T-helper 22 cell (primary cell): Measurements from ENCODE around the gene LPCAT1.
"Not testable (repeated sequence)": the region's sequence is repeated elsewhere in the genome, so short reads cannot be mapped to it uniquely, and the experiment has no call there.

Source experiments
- DNase-seq: peaks from one replicate; pipeline ENCODE4 v3.0.0-alpha.2; 2020; ENCODE audit warnings: low read depth

The LPCAT1 gene

GRCh38 chr5:1523793-1524480 is at the start of gene LPCAT1:
TSS of gene LPCAT1 (minus strand) at chr5:1523960. CDS start at chr5:1523844, 116 bp downstream.
- DNase-seq: peak; percentile 43

DNA sequence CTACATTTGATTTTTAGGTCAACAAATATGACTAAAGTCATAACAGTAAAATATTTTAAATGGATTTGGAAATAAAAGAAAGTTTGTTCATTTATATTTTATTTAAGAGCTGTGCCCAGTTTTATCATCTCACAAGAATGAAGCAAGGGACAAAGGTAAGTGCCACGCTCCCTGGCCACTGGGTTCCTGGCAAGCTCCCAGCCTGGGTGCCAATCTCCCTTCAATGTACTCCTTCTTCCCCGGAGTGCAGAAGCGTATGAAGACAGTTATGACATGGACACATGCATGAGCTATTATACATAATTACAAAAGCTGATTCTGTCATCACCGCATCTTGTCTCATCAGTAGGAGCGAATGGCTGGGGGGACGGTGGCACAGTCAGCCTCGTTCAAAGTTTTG is 48.1 kb upstream of the LPCAT1 start:
- not testable (repeated sequence) for DNase-seq

GRCh38 chr5:1570975-1571374 is 47.2 kb upstream of the LPCAT1 start:
- no peak for DNase-seq

DNA sequence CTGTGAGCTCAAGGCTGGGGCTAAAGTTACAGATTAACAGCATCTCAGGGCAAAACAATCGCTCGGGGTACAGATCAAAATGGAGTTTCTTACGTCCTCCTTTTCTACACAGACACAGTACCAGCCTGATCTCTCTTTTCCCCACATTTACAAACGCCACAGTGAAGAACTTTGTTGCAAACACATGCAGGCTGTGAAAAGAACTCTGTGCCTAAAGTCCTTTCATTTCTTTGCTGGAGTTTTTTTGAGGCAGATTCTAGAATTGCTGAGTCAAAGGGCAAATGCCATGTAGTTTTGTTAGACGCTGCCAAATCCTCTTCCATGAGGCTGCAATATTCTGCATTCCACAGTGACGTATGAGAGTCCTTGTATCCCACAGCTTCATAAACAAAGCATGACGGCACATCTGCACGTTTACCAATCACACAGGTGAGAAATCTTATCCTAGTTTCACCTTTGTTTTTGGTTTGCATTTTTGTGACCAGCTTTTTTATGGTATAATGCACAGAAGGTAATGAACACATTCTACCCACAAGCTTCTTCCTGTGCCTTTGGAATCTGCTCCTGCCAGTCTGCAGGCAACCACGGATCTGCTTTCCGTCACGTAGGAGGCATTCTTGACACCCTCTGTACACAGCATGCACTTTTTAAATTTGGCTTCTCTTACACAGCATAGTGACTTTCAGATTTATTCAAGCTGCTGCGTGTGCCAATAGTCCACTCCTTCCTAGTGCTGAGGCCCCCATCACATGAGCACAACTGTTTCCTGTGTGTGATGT is 44.6 kb upstream of the LPCAT1 start:
- DNase-seq: no peak

GRCh38 chr5:1567527-1568200 is 43.9 kb upstream of the LPCAT1 start:
- not testable (repeated sequence) for DNase-seq

DNA sequence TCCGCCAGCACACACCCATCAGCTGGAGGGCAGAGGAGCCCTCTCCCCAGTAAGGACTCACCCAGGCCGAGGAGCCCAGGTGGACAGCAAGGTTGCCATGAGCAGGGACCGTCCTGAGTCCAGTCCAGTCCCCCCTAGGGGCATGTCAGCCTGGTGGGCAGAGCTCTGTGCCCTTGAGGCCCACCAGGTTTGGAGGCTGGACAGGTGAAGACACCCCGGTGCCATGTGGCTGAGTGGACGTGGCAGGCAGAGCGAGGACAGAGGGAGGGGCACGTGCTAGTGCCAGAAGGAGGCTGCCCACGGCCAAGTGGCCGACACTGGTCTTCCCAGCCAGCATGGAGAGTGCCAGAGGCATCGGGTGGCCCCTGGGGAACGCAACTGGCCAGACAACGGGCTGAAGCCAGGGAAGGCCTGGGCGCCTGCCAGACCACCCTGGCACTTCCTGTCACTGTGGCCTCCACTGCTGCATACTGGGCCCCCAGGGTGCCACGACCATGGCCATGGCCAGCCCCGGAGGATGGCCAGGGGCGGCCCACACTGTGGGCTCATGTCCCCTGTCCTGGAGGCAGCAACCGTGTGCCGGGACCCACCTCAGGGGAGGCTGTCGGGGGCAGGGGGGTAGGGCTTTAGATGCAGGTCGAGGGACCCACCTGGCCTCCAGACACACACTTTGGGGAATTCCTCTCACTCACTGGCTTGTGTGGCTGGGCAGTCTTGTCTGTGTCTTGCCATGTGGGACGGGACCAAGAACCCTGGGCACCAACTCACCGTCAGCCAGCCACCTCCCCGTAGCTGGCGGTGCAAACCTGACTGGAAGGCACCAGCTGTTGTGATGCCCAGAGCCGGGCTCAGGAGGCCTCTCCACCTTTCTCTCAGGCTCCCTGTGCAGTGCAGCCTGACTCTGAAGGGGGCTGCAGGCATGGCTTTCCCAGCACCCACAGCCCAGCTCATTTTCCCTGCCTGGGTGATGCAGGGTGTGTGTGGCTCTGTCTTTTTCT is 42.3 kb upstream of the LPCAT1 start:
- DNase-seq: no peak

DNA sequence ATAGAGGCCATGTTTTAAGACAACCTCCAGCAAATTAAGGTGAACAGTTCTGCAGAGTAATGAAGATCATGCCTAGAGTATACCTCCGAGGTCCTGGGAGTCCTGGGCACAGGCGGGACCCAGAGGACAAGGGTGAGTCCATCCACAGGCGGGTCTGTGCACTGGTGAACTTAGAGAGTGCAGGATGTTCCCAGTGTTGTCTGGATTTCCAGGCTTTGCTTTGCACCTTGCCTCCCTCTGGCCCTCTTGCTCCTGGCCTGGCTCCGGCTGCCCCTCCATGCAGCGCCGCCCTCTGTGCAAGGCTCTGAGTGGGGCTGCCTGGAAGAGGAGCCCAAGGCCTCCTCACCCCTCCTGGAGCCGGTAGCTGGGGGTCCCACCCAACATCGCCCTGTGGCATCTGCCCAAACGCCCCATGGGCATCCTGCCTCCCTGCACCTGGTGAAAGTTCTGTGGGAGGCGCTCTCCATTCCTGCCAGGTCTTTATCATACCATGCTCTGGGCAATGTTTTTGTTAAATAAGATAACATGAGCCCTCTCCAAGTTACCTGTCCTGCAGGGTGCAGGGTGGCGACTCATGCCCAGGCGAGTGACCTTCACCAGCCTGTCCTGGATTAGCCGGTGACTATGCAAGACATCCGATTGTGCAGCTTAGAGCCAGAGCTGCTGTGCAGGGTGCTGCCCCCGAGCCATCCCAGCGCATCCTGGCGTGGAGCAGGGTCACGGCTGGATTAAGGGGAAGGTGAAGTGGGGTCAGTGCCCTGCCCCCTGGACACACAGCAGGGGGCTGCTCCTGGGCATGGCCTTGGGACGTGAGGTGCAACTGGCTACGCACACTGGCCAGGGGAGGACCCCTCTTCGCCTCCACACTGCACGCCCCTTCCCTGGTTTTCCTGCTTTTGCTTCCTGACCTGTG is 41.3 kb upstream of the LPCAT1 start:
- DNase-seq: no peak

DNA sequence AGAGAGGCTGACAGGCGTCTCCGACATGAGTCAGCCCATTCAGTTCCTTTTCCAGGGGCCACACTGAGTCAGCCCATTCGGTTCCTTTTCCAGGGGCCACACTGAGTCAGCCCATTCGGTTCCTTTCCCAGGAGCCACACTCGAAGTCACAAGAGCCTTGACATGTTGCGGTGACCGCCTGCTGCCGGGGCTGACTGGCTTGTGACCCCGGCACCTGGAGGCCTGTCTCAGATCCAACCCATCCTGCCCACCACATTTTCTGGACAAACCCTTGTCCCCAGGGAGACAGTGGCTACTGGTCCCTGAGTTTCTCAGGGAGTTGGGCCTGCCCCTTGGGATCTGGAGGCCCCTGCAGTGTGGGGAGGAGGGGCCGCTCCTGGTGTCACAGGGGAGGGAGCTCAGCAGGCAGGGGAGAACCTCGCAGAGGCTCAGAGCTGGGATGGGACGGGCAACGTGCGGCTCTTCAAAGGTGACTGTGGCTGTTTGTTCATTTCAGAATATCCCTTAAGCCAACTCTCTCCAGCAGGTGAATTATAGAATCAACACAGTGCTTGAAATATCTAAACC is 40.5 kb upstream of the LPCAT1 start:
- no peak for DNase-seq

- no peak for DNase-seq
Observed at GRCh38 chr5:1563617-1564181, 39.9 kb upstream of the LPCAT1 start.

DNA sequence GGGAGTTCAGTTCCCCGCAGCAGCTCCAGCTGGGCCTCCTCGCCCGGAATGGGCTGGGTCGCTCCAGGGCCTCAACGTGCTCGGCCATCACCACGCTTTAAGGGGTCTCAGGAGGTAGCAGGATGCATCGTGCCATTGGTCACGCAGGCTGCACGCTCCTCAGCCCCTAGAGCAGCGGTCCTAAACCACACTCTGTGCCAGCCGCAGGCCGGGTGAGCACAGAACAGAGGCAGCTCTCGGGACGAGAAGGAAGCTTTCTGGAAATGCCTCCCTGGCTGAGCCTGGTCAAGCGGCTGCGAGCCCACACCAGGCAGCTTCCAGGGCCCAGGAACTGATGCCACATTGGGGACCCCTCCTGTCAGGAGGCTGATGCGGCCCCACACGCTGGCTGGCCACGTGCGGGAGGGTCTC is 39.3 kb upstream of the LPCAT1 start:
- no peak for DNase-seq

DNA sequence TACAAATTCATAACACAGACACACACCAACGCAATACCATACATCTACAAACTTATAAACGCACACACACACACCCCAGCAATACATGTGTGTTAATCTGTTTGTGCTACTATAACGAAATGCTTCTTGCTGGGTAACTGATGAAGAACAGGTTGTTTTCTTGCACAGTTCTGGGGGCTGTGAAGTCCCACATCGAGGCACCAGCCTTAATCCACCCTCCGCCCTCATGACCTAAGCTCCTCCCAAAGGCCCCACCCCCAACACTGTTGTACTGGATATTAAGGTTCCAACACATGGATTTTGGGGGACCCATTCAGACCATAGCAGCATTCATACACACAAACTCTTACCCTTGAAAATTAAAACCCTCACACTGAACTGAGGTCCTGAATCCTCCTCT is 38.8 kb upstream of the LPCAT1 start:
- no peak for DNase-seq

- no peak for DNase-seq
Observed at GRCh38 chr5:1561402-1561929, 37.7 kb upstream of the LPCAT1 start.

- not testable (repeated sequence) for DNase-seq
Observed at GRCh38 chr5:1560499-1560898, 36.7 kb upstream of the LPCAT1 start.

- DNase-seq: no peak
Observed at GRCh38 chr5:1558944-1559343, 35.2 kb upstream of the LPCAT1 start.

- DNase-seq: no peak
Observed at GRCh38 chr5:1557114-1557873, 33.5 kb upstream of the LPCAT1 start.

- no peak for DNase-seq
Observed at GRCh38 chr5:1555808-1556731, 32.3 kb upstream of the LPCAT1 start.

DNA sequence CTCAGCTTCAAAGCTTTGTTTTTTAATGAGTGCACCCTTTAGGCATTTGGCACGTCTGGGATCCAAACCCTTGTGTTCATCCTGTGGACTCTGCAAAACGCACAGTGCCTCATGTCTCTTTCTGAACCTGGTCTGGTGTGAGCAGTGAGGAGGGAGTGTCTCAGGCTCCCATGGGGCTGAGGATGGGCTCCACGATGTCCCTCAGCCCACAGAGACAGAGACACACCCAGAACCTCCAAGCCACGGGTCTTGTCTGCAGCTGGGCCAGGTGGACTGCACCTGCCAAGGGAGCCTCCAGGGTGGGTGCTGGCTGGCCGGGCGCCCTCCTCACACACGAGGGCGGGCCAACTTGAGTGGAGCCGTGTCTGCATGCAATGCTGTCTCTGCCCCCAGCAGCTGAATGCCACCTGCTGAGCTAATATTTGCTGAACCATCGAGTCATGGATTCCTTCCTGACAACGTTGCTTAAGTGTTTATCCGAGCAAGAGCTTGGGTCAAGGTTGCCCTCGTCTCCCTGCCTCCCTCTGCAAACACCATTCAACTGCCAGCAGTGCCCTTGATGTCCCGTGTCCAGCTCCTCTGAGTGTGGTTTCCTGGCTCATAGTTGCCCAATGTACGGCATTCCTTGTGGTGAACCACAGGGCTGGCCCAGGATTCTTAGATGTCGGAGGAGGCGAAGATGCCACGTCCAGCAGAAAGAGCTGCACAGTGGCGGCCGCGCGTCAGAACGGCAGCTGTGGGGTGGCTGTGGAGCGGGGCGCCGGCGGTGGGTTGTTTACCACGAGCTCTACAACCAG is 31.4 kb upstream of the LPCAT1 start:
- DNase-seq: no peak
